ENCODE measurements around the gene SIGLEC14.
A peak's percentile ranks its signal among the peaks of the same experiment; 100 is the strongest.
"Not testable (repeated sequence)": the region's sequence is repeated elsewhere in the genome, so short reads cannot be mapped to it uniquely, and the experiment has no call there.

Gene SIGLEC14

DNA sequence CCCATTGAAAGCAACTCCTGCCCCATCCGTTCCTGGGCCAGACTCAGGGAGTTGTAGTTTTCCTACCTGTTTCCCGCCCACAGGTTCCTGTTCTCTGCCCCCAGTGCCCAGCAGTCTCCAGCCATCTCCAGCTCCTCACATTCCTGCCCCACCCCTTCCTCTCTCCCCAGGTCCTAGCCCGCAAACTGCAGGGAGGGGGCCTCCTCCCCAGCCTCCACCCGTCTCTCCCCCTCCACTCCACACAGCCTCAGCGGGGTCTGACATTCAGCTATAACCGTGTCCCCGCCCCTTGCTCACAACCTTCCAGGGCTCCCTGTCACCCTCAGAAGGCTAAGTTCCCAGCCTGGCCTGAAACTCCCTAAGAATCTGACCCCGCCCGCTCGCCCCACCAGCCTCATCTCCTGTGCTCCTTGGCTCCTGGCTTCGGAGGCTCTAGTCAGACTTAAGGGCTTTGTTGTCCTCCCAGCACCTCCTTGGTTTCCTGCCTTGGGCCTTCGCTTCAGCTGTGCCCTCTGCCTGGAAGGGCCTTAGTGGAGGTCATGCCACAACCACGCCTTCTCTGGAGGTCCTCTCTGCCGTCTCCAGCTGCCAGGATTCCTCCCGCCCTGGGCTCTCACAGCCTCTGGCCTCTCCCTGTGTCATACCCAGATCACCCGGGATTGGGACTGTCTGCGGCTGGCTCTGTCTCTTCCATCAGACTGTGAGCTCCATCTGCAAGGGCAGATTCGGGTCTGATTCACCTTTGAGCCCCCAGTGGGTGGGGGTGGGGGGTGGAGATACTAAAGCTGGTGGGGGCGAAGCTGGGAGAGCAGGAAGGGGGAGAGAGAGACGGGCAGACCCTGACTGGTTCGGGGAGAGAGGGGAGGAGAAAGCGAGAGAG is 41.4 kb upstream of the SIGLEC14 start:
- peaks cover 13% of the 10 kb centered on the region for H3K4me1 Mint-ChIP-seq (ENCODE audit: low read depth)
- peak overlapping the region; percentile 84 for H3K4me3 Mint-ChIP-seq
- H3K36me3 Mint-ChIP-seq (ENCODE audit: low read depth) = no peaks in the 10 kb centered on the region
- peaks cover 24% of the 10 kb centered on the region for H3K27me3 Mint-ChIP-seq
- peak overlapping the region; percentile 87 for H3K27ac Mint-ChIP-seq
- H3K9me3 Mint-ChIP-seq = peaks cover 5% of the 10 kb centered on the region

DNA sequence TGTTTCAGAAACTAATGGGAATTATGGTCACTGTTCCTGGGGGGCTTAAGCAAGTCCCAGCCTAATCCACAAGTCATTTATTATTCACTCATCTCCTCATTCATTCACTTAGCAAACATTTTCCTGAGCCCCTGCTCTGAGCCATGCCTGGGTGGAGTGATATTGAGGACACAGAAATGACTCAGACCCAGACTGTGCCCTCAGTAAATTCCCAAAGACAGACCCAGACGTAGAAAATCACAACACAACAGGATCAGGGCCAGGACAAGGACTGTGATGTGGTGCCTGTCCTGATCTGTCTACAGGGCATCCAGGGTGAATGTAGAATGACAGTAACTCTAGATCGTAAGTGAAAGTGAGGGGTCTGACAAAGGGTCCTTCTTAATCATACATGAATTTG is 39.5 kb upstream of the SIGLEC14 start:
- Mint-ChIP-seq H3K4me3 (no peak overlapping the region), H3K27me3 (peaks cover 25% of the 10 kb centered on the region), H3K36me3 (ENCODE audit: low read depth) (no peaks in the 10 kb centered on the region), H3K4me1 (ENCODE audit: low read depth) (peaks cover 14% of the 10 kb centered on the region), H3K9me3 (peaks cover 5% of the 10 kb centered on the region), H3K27ac (no peak overlapping the region)

DNA sequence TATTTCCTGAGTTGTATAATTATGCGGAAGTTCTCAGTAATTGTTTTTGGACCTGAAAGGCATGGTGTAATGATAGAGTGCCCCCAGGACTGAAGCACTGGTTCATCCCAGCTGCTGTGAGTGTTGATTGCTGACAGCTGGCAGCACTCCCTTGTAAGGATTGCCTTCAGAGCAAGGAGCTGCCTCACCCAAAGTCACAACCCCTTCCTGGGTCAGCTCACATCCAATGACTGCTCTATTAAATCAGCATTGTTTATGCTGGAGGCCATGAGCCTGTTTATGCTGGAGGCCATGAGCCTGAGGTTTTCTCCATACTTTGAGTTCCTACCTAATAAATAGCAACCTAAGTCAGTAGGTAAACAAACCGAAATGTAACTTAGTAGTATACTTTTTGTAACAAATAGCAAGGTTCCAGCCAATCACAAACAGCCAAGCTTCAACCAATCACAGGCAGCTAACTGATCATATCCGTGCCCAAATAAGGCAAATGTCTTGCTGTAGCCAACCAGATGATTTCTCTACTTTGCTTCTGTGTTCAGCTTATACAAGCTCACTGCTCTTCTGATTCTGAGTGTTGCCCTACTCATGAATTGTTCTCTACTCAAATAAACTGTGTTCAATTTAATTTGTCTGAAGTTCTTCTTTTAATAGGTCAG is 34.8 kb upstream of the SIGLEC14 start:
- Mint-ChIP-seq H3K36me3 (ENCODE audit: low read depth) (no peaks in the 10 kb centered on the region), H3K27ac (no peak overlapping the region), H3K9me3 (peaks cover 5% of the 10 kb centered on the region), H3K27me3 (peaks cover 14% of the 10 kb centered on the region), H3K4me3 (no peak overlapping the region), H3K4me1 (ENCODE audit: low read depth) (peaks cover 16% of the 10 kb centered on the region)

DNA sequence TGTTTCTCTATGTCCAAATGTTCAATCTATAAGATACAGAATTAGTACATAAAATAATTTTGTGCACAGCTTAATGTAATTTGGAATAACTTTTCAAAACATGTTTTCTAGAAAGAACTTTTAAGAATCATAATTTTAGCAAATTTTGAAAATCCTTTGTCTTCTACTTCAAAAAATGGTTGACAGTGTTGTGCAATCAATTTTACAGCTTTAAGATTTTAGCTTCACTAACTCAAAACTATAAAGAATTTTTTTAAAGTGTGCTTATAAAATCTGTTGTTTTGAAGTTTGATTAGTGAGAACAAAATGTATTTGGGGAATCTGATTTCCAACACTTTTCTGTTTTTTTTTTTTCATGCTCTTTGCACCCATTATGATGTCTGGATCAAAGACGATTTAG is 33.8 kb upstream of the SIGLEC14 start:
- Mint-ChIP-seq H3K4me1 (ENCODE audit: low read depth) (peaks cover 23% of the 10 kb centered on the region), H3K27ac (no peak overlapping the region), H3K36me3 (ENCODE audit: low read depth) (no peaks in the 10 kb centered on the region), H3K9me3 (peaks cover 5% of the 10 kb centered on the region), H3K27me3 (peaks cover 10% of the 10 kb centered on the region), H3K4me3 (no peak overlapping the region)

GRCh38 chr19:51676566-51677083 is 30.0 kb upstream of the SIGLEC14 start:
- peaks cover 23% of the 10 kb centered on the region for H3K4me1 Mint-ChIP-seq (ENCODE audit: low read depth)
- peak overlapping the region; percentile 65 for H3K4me3 Mint-ChIP-seq
- no peaks in the 10 kb centered on the region for H3K9me3 Mint-ChIP-seq
- peaks cover 13% of the 10 kb centered on the region for H3K27me3 Mint-ChIP-seq
- H3K27ac Mint-ChIP-seq = peak overlapping the region; percentile 68
- H3K36me3 Mint-ChIP-seq (ENCODE audit: low read depth) = no peaks in the 10 kb centered on the region

- peak overlapping the region; percentile 68 for H3K27ac Mint-ChIP-seq
- peaks cover 22% of the 10 kb centered on the region for H3K4me1 Mint-ChIP-seq (ENCODE audit: low read depth)
- H3K9me3 Mint-ChIP-seq; H3K36me3 Mint-ChIP-seq (ENCODE audit: low read depth): not testable (repeated sequence)
- peaks cover 11% of the 10 kb centered on the region for H3K27me3 Mint-ChIP-seq
- H3K4me3 Mint-ChIP-seq = peak overlapping the region; percentile 65
These were observed 29.4 kb upstream of the SIGLEC14 start for GRCh38 chr19:51675911-51676565.

DNA sequence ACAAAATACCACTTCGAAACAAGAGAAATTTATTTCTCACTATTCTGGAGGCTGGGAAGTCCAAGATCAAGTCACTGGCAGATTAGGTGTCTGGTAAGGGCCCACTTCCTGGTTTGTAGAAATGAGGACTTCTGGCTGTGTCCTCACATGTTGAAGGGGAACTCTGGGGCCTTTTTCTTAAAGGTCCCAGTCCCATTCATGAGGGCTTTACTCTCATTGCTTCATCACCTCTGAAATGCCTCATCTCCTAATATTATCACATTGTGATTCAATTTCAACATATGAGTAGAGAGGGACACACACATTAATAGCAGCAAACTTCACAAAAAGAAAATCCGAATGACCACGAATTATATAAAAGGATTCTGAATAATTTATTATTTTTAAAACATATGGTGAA is 21.6 kb upstream of the SIGLEC14 start:
- Mint-ChIP-seq H3K4me3 (no peak overlapping the region), H3K27me3 (peaks cover 32% of the 10 kb centered on the region), H3K4me1 (ENCODE audit: low read depth) (peaks cover 20% of the 10 kb centered on the region), H3K36me3 (ENCODE audit: low read depth) (no peaks in the 10 kb centered on the region), H3K9me3 (peaks cover 6% of the 10 kb centered on the region), H3K27ac (peak overlapping the region; percentile 31)

DNA sequence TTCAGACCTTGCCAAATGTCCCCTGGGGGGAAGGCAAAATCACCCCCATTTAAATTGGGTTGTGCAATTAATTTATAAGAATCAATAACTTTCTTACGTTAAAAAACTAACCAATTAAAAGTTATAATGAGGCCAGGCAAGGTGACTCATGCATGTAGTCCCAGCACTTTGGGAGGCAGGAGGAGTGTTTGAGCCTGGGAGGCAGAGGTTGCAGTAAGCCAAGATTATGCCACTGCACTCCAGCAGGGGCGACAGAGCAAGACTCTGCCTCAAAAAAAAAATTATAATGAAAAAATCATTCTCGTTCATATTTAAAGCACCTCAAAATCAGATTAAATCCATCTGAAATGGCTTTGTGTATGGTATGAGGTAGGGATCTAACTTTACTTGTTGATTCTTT is 18.4 kb upstream of the SIGLEC14 start:
- Mint-ChIP-seq H3K27ac (no peak overlapping the region), H3K4me1 (ENCODE audit: low read depth) (peaks cover 19% of the 10 kb centered on the region), H3K36me3 (ENCODE audit: low read depth) (no peaks in the 10 kb centered on the region), H3K27me3 (peaks cover 47% of the 10 kb centered on the region), H3K4me3 (no peak overlapping the region), H3K9me3 (peaks cover 6% of the 10 kb centered on the region)

- Mint-ChIP-seq H3K27ac (no peak overlapping the region), H3K9me3 (peaks cover 6% of the 10 kb centered on the region)
These were observed 17.5 kb upstream of the SIGLEC14 start for GRCh38 chr19:51664131-51664530.

DNA sequence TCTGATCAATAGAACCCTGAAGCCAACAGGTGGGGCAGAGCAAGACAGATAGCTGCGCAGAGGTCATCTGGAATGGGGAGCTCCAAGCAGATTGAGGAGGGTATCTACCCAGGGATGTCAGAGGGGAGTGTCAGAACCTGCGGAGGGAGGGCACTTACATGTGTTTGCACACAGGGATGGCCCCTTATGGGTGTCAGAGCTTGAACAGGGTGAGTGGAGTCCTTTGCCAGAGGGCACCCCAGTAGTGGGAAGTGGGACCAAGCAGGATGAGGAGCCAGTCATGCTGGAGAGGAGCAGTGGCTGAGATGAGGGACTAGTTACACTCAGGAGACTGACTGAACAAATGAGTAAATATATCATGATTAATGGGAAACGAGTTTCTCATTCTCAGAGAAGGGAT is 17.0 kb upstream of the SIGLEC14 start:
- Mint-ChIP-seq H3K4me3 (no peak overlapping the region), H3K27me3 (peaks cover 52% of the 10 kb centered on the region), H3K9me3 (peaks cover 5% of the 10 kb centered on the region), H3K4me1 (ENCODE audit: low read depth) (peaks cover 6% of the 10 kb centered on the region), H3K27ac (no peak overlapping the region), H3K36me3 (ENCODE audit: low read depth) (no peaks in the 10 kb centered on the region)

More at GRCh38 chr19:51664131-51664530, 17.5 kb upstream of the SIGLEC14 start:
- no peaks in the 10 kb centered on the region for H3K36me3 Mint-ChIP-seq (ENCODE audit: low read depth)
- no peak overlapping the region for H3K4me3 Mint-ChIP-seq
- H3K4me1 Mint-ChIP-seq (ENCODE audit: low read depth) = peaks cover 11% of the 10 kb centered on the region
- H3K27me3 Mint-ChIP-seq = peaks cover 52% of the 10 kb centered on the region

- no peak overlapping the region for H3K27ac Mint-ChIP-seq
- H3K4me1 Mint-ChIP-seq (ENCODE audit: low read depth) = peaks cover 7% of the 10 kb centered on the region
- H3K27me3 Mint-ChIP-seq = peaks cover 46% of the 10 kb centered on the region
- H3K36me3 Mint-ChIP-seq (ENCODE audit: low read depth) = no peaks in the 10 kb centered on the region
- H3K9me3 Mint-ChIP-seq = no peaks in the 10 kb centered on the region
- no peak overlapping the region for H3K4me3 Mint-ChIP-seq
These were observed 14.5 kb upstream of the SIGLEC14 start for GRCh38 chr19:51660975-51661600.

- H3K36me3 Mint-ChIP-seq (ENCODE audit: low read depth) = no peaks in the 10 kb centered on the region
- peaks cover 43% of the 10 kb centered on the region for H3K27me3 Mint-ChIP-seq
- H3K9me3 Mint-ChIP-seq = peaks cover 4% of the 10 kb centered on the region
- H3K4me1 Mint-ChIP-seq (ENCODE audit: low read depth) = peaks cover 7% of the 10 kb centered on the region
- H3K4me3 Mint-ChIP-seq = no peak overlapping the region
- no peak overlapping the region for H3K27ac Mint-ChIP-seq
These were observed 8.2 kb upstream of the SIGLEC14 start for GRCh38 chr19:51654783-51655182.

- Mint-ChIP-seq H3K4me1 (ENCODE audit: low read depth) (peaks cover 7% of the 10 kb centered on the region), H3K27ac (no peak overlapping the region), H3K36me3 (ENCODE audit: low read depth) (no peaks in the 10 kb centered on the region), H3K4me3 (no peak overlapping the region), H3K27me3 (peaks cover 44% of the 10 kb centered on the region), H3K9me3 (peaks cover 4% of the 10 kb centered on the region)
These were observed 6.5 kb upstream of the SIGLEC14 start for GRCh38 chr19:51653162-51653561.

GRCh38 chr19:51652266-51652665 is 5.6 kb upstream of the SIGLEC14 start:
- Mint-ChIP-seq H3K9me3 (peaks cover 4% of the 10 kb centered on the region), H3K4me3 (no peak overlapping the region), H3K27ac (no peak overlapping the region), H3K4me1 (ENCODE audit: low read depth) (peaks cover 7% of the 10 kb centered on the region), H3K27me3 (peaks cover 44% of the 10 kb centered on the region), H3K36me3 (ENCODE audit: low read depth) (no peaks in the 10 kb centered on the region)

Measured in stimulated activated naive CD8-positive, alpha-beta T cell treated with anti-CD3 and anti-CD28 coated beads, Interleukin-15, Interleukin-2, amounts not matched to agents 100 ng/mL and 50 ng/mL, for 24 hours (primary cell).